Trophoblast cell (in vitro differentiated cells and primary cell): ENCODE results near the gene CMKLR1.

ENCODE experiments used
- DNase-seq, 2 donors: peaks; one replicate each; pipeline ENCODE4 v3.0.0-alpha.2; 2016
- H2AFZ ChIP-seq: 2 replicates; pipeline ENCODE4 v1.6.1; 2013; ENCODE audit warnings: low read length, moderate library complexity, mild to moderate bottlenecking; ENCODE audit not compliant: insufficient read depth, poor library complexity
- H2AK5ac ChIP-seq: 2 replicates; pipeline ENCODE4 v1.6.1; 2013; ENCODE audit warnings: mild to moderate bottlenecking, low read length
- H2BK120ac ChIP-seq: 2 replicates; pipeline ENCODE4 v1.6.1; 2013; ENCODE audit warnings: low read length, mild to moderate bottlenecking, moderate library complexity; ENCODE audit not compliant: insufficient read depth, poor library complexity
- H2BK12ac ChIP-seq: 2 replicates; pipeline ENCODE4 v1.6.1; 2013; ENCODE audit warnings: mild to moderate bottlenecking, low read length, moderate library complexity
- H2BK5ac ChIP-seq: 2 replicates; pipeline ENCODE4 v1.6.1; 2013; ENCODE audit warnings: low read length, low read depth, moderate library complexity, mild to moderate bottlenecking; ENCODE audit not compliant: poor library complexity
- H3K14ac ChIP-seq: 2 replicates; pipeline ENCODE4 v1.6.1; 2013; ENCODE audit warnings: mild to moderate bottlenecking, low read length
- H3K18ac ChIP-seq: 2 replicates; pipeline ENCODE4 v1.6.1; 2013; ENCODE audit warnings: mild to moderate bottlenecking, low read length
- H3K23ac ChIP-seq: 2 replicates; pipeline ENCODE4 v1.6.1; 2013; ENCODE audit warnings: low read length
- H3K27ac ChIP-seq: 2 replicates; pipeline ENCODE4 v1.5.1; 2013; ENCODE audit warnings: low read depth, mild to moderate bottlenecking, inconsistent platforms, low read length, moderate library complexity
- H3K27me3 ChIP-seq: 2 replicates; pipeline ENCODE4 v1.6.1; 2013; ENCODE audit warnings: inconsistent platforms, mild to moderate bottlenecking, low read length, moderate library complexity; ENCODE audit not compliant: insufficient read depth
- H3K36me3 ChIP-seq, 2 experiments: 1 replicate in 1 of 2; 2 replicates in 1 of 2; pipeline ENCODE4 v1.6.1; 2013; ENCODE audit warnings: low read length in 2 of 2, mild to moderate bottlenecking in 2 of 2, moderate library complexity in 1 of 2; ENCODE audit not compliant: insufficient read depth in 2 of 2, control insufficient read depth in 1 of 2
- H3K4ac ChIP-seq: 2 replicates; pipeline ENCODE4 v1.6.1; 2013; ENCODE audit warnings: low read depth, mild to moderate bottlenecking, low read length, moderate library complexity
- H3K4me1 ChIP-seq, 2 experiments: 1 replicate in 1 of 2; 2 replicates in 1 of 2; pipeline ENCODE4 v1.6.1; 2013; ENCODE audit warnings: low read length in 2 of 2, mild to moderate bottlenecking in 2 of 2, moderate library complexity in 1 of 2; ENCODE audit not compliant: insufficient read depth in 2 of 2, control insufficient read depth in 1 of 2
- H3K4me2 ChIP-seq: 2 replicates; pipeline ENCODE4 v1.6.1; 2013; ENCODE audit warnings: inconsistent platforms, mild to moderate bottlenecking, low read length, moderate library complexity
- H3K4me3 ChIP-seq: 2 replicates; pipeline ENCODE4 v1.5.1; 2013; ENCODE audit warnings: mild to moderate bottlenecking, low read depth, low read length, inconsistent platforms
- H3K79me1 ChIP-seq: one replicate; pipeline ENCODE4 v1.6.1; 2013; ENCODE audit warnings: low read length
- H3K79me2 ChIP-seq: 2 replicates; pipeline ENCODE4 v1.6.1; 2013; ENCODE audit warnings: low read length, mild to moderate bottlenecking; ENCODE audit not compliant: control insufficient read depth, insufficient read depth, poor library complexity
- H3K9ac ChIP-seq: 2 replicates; pipeline ENCODE4 v1.6.1; 2013; ENCODE audit warnings: mild to moderate bottlenecking, low read length
- H3K9me3 ChIP-seq: 2 replicates; pipeline ENCODE4 v1.6.1; 2013; ENCODE audit warnings: low read depth, mild to moderate bottlenecking, control low read depth, inconsistent platforms, low read length; ENCODE audit not compliant: insufficient read depth
- H4K12ac ChIP-seq: 2 replicates; pipeline ENCODE4 v1.6.1; 2013; ENCODE audit warnings: low read depth, mild to moderate bottlenecking, low read length, moderate library complexity
- H4K8ac ChIP-seq: 2 replicates; pipeline ENCODE4 v1.6.1; 2013; ENCODE audit warnings: low read depth, mild to moderate bottlenecking, low read length, moderate library complexity
- H4K91ac ChIP-seq: one replicate; pipeline ENCODE4 v1.6.1; 2013; ENCODE audit warnings: low read depth, mild to moderate bottlenecking, low read length, moderate library complexity
- WGBS: extraction: QIAGEN DNeasy Blood & Tissue Kit; methylation state at CpG from one replicate; pipeline ENCODE4 v1.1.7; 2013; ENCODE audit warnings: missing lambda C conversion rate; ENCODE audit not compliant: insufficient read length, insufficient coverage; ENCODE audit errors: extremely low coverage; 5-methylcytosine and 5-hydroxymethylcytosine counted together

CMKLR1 gene

GRCh38 chr12:108273217-108273616 lies 65.9 kb downstream of the CMKLR1 start:
- Histone ChIP-seq H3K4me2 (no peak overlapping the region), H4K8ac (no peak overlapping the region), H2BK5ac (no peak overlapping the region), H3K9ac (no peak overlapping the region), H3K27me3 (no peaks in the 10 kb centered on the region), H2BK120ac (no peak overlapping the region), H2BK12ac (no peak overlapping the region), H3K79me1 (no peaks in the 10 kb centered on the region), H3K9me3 (no peaks in the 10 kb centered on the region), H3K4ac (no peak overlapping the region), H4K91ac (no peak overlapping the region), H2AK5ac (no peak overlapping the region), H3K79me2 (no peaks in the 10 kb centered on the region), H3K27ac (no peak overlapping the region), H3K4me3 (no peak overlapping the region), H3K4me1 (no peaks in the 10 kb centered on the region), H2AFZ (no peak overlapping the region), H3K36me3 (no peaks in the 10 kb centered on the region), H3K14ac (no peak overlapping the region), H3K18ac (no peak overlapping the region), H4K12ac (no peak overlapping the region), H3K23ac (no peak overlapping the region)
- whole genome bisulfite sequencing: no CpG with 5 or more reads among the region's 2 CpGs
- DNase-seq: no peak

DNA sequence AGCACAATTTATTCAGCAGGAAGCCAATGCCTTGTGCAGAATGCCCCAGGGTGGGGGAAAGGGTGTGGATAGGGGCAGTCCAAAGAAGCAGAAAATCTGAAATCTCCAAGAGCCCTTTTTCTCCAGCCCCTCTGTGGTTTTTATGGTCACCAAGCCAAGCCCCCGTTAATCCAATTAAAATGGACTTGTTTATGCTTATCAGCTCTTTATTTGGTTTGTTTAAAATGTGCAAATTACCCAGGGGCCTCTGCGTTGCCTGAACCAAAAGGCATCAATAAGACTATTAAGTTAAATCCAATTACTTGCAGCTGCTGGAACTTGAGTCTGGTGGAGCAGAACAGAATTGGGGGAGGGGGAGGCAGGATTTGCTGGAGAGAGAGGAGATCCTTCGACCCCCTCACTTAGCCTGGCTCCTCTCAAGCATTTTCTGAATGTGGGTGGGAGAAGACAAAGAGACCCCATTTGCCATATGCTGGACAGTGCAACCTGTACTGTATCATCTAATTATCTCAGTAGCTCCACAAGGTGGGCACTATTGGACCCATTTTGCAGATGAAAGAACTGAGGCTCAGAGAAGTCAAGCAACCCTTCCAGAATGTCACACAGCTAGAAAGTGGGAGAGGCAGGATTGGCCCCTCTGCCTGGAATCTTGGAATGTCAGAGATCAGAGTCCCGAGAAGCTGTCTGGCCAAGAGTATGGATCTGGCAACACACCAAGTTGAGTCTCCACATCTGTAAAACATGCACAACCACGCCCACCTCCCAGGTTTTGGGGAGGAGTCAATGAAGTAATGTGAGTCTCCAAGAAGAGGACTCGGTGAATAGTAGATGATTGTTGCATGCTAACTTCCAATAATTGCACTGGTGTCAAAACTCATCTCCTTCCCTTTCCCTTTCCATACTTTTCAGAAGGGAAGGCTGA lies 66.9 kb downstream of the CMKLR1 start:
- H4K91ac ChIP-seq: no peak overlapping the region
- DNase-seq: no peak
- H2BK120ac ChIP-seq: no peak overlapping the region
- H3K9ac ChIP-seq: no peak overlapping the region
- no peak overlapping the region for H3K4ac ChIP-seq
- no peak overlapping the region for H2AK5ac ChIP-seq
- no peak overlapping the region for H4K12ac ChIP-seq
- H3K9me3 ChIP-seq: no peaks in the 10 kb centered on the region
- H3K18ac ChIP-seq: no peak overlapping the region
- no peak overlapping the region for H4K8ac ChIP-seq
- no peaks in the 10 kb centered on the region for H3K27me3 ChIP-seq
- no CpG with 5 or more reads among the region's 6 CpGs for WGBS
- no peak overlapping the region for H2BK12ac ChIP-seq
- no peak overlapping the region for H3K27ac ChIP-seq
- no peak overlapping the region for H3K4me3 ChIP-seq
- no peak overlapping the region for H2AFZ ChIP-seq
- H3K4me2 ChIP-seq: no peak overlapping the region
- no peaks in the 10 kb centered on the region for H3K4me1 ChIP-seq
- H2BK5ac ChIP-seq: no peak overlapping the region
- no peaks in the 10 kb centered on the region for H3K79me1 ChIP-seq
- no peak overlapping the region for H3K14ac ChIP-seq
- no peaks in the 10 kb centered on the region for H3K79me2 ChIP-seq
- H3K23ac ChIP-seq: no peak overlapping the region
- no peaks in the 10 kb centered on the region for H3K36me3 ChIP-seq

- Histone ChIP-seq H3K4me3 (no peak overlapping the region), H3K9me3 (no peaks in the 10 kb centered on the region), H3K79me2 (no peaks in the 10 kb centered on the region), H4K12ac (no peak overlapping the region), H2BK12ac (no peak overlapping the region), H3K4me1 (no peaks in the 10 kb centered on the region), H2BK120ac (no peak overlapping the region), H3K27ac (no peak overlapping the region), H3K27me3 (no peaks in the 10 kb centered on the region), H3K79me1 (no peaks in the 10 kb centered on the region), H3K23ac (no peak overlapping the region), H2AFZ (no peak overlapping the region), H3K18ac (no peak overlapping the region), H3K36me3 (no peaks in the 10 kb centered on the region), H4K8ac (no peak overlapping the region), H2BK5ac (no peak overlapping the region), H3K4ac (no peak overlapping the region), H2AK5ac (no peak overlapping the region), H3K9ac (no peak overlapping the region), H3K4me2 (no peak overlapping the region), H3K14ac (no peak overlapping the region), H4K91ac (no peak overlapping the region)
- DNase-seq: no peak
- WGBS: no CpG with 5 or more reads among the region's 2 CpGs
Observed at GRCh38 chr12:108270849-108271143, 68.3 kb downstream of the CMKLR1 start.

DNA sequence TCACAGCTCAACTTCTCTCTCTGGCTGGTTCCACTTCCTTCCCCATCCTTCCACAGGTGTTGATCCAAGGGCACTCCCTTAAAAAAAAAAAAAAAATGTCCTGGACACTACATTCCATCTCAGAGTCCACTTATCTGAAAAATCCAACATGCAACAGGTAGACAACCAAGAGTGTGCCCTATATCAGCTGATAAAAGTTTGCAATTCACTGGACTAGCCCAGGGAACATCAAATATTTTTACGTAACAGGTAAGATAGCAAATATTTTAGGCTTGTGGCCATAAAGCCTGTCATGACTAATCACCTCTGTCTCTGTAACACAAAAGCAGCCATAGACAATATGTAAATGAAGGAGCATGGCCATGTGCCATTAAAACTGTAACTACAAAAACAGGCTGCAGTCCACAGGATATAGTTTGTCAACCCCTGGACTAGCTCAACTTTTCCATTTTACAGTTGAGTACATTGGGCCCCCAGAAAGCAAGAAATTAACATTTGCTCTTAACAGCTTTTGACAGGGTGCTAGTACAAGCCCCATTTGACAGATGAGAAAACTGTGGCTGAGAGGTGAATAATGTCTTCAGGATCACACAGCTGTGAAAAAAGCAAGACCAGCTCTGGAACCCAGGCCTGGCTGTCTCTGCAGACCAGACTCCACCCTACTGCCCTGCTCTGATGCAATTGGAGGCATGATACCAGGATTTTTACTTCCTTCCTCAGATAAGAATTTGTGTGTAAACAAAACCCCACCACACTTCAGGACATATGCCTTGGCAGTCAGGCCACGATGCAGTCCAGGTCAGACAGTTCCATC lies 68.9 kb downstream of the CMKLR1 start:
- peak in 1 of 2 donors; percentile 13 for DNase-seq
- no CpG with 5 or more reads among the region's 2 CpGs for WGBS
- H3K14ac ChIP-seq: no peak overlapping the region
- no peak overlapping the region for H3K9ac ChIP-seq
- H4K8ac ChIP-seq: no peak overlapping the region
- H3K36me3 ChIP-seq: no peaks in the 10 kb centered on the region
- H3K79me2 ChIP-seq: no peaks in the 10 kb centered on the region
- H4K12ac ChIP-seq: no peak overlapping the region
- H3K4me1 ChIP-seq: no peaks in the 10 kb centered on the region
- H2BK5ac ChIP-seq: no peak overlapping the region
- H3K23ac ChIP-seq: no peak overlapping the region
- no peak overlapping the region for H2AFZ ChIP-seq
- H4K91ac ChIP-seq: no peak overlapping the region
- H3K27me3 ChIP-seq: no peaks in the 10 kb centered on the region
- H2BK12ac ChIP-seq: no peak overlapping the region
- no peak overlapping the region for H3K4me3 ChIP-seq
- no peak overlapping the region for H3K4ac ChIP-seq
- no peak overlapping the region for H3K18ac ChIP-seq
- no peaks in the 10 kb centered on the region for H3K79me1 ChIP-seq
- no peak overlapping the region for H3K4me2 ChIP-seq
- H2BK120ac ChIP-seq: no peak overlapping the region
- H3K27ac ChIP-seq: no peak overlapping the region
- no peaks in the 10 kb centered on the region for H3K9me3 ChIP-seq
- H2AK5ac ChIP-seq: no peak overlapping the region
